Progenitor cell of endocrine pancreas (in vitro differentiated cells): Measurements from ENCODE around the gene GGT6. TPM values are rescaled to one million over a fixed set of nuclear protein-coding genes. Genes with fewer than 3 reads are reported as not detected.
"Not testable (repeated sequence)": the region's sequence is repeated elsewhere in the genome, so short reads cannot be mapped to it uniquely, and the experiment has no call there.

ENCODE experiments used
- DNase-seq: peaks from one replicate; pipeline ENCODE4 v3.0.0; 2021; ENCODE audit warnings: low spot score; ENCODE audit not compliant: unreplicated experiment
- H3K27ac Mint-ChIP-seq: 2 replicates; pipeline ENCODE4 v1.8.0; 2021; ENCODE audit warnings: mild to moderate bottlenecking, moderate library complexity, mixed read lengths
- H3K27me3 Mint-ChIP-seq: 2 replicates; pipeline ENCODE4 v1.8.0; 2021; ENCODE audit warnings: mixed read lengths
- H3K36me3 Mint-ChIP-seq: 2 replicates; pipeline ENCODE4 v1.8.0; 2022; ENCODE audit warnings: mixed read lengths; ENCODE audit not compliant: insufficient read depth
- H3K4me1 Mint-ChIP-seq: 2 replicates; pipeline ENCODE4 v1.8.0; 2021; ENCODE audit warnings: low read depth, mixed read lengths
- H3K4me3 Mint-ChIP-seq: 2 replicates; pipeline ENCODE4 v1.8.0; 2021; ENCODE audit warnings: low read depth, mild to moderate bottlenecking, moderate library complexity, mixed read lengths
- H3K9me3 Mint-ChIP-seq: 2 replicates; pipeline ENCODE4 v1.8.0; 2021; ENCODE audit warnings: low read depth, mixed read lengths
- CTCF ChIP-seq: fragments of 200-600 bp; sonication (generic); IDR thresholded peaks from one replicate; pipeline ENCODE4 v1.5.0; 2021; ENCODE audit warnings: antibody characterized with exemption, mild to moderate bottlenecking; ENCODE audit not compliant: unreplicated experiment
- total RNA-seq: library from RNA; stranded (reverse); gene quantifications from 2 replicates; pipeline ENCODE4 v1.2.1, GENCODE V29; 2021

Gene GGT6
- total RNA-seq, 1 donor from 2014 or later: not detected

GRCh38 chr17:4605826-4606225 lies 45.4 kb upstream of the GGT6 start:
- peaks cover 26% of the 10 kb centered on the region for H3K4me1 Mint-ChIP-seq
- no peak overlapping the region for H3K4me3 Mint-ChIP-seq
- no peak for TF ChIP-seq CTCF
- no peak overlapping the region for H3K27ac Mint-ChIP-seq
- H3K9me3 Mint-ChIP-seq: no peaks in the 10 kb centered on the region
- no peak for DNase-seq
- peaks cover under 1% of the 10 kb centered on the region for H3K36me3 Mint-ChIP-seq
- H3K27me3 Mint-ChIP-seq: peaks cover 6% of the 10 kb centered on the region

DNA sequence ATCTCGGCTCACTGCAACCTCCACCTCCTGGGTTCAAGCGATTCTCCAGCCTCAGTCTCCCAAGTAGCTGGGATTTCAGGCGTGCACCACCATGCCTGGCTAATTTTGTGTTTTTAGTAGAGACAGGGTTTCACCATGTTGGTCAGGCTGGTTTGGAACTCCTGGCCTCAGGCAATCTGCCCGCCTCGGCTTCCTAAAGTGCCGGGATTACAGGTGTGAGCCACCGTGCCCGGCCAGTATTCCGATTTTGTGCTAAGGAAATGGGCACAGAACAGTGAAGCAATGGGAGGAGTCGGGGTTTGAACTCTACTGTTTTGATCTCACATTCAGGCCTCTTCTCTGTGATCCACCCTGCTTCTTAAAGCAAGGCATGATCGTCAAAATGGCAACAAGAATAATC lies 44.4 kb upstream of the GGT6 start:
- peaks cover 11% of the 10 kb centered on the region for H3K27me3 Mint-ChIP-seq
- peaks cover 29% of the 10 kb centered on the region for H3K4me1 Mint-ChIP-seq
- H3K36me3 Mint-ChIP-seq, H3K27ac Mint-ChIP-seq, H3K4me3 Mint-ChIP-seq, DNase-seq, H3K9me3 Mint-ChIP-seq: not testable (repeated sequence)

DNA sequence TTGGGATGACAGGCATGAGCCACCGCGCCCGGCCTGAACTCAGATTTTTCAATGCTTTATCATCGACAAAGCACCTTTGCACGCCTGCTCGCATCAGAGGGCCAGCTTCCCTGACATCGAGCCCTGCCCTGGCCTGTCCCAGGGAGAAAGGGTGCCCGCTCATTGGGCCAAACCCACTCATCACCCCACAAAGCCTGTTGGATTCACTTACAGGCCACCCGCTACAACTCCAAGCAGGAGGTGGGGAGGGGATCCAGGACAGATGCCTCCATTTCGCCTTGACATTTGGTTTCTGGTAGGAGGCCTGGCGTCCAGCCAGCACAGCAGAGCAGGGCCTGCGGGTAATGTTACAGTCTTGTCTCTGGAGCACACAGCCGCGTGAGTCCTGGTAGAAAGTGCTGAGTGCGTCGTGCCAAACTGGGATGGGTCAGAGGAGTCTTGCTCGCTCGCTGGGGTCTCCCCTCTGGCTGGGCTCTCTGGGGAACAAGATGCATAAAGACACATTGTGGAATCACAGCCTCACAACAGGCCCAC lies 43.8 kb upstream of the GGT6 start:
- no peak overlapping the region for H3K4me3 Mint-ChIP-seq
- H3K4me1 Mint-ChIP-seq: peaks cover 26% of the 10 kb centered on the region
- no peak overlapping the region for H3K27ac Mint-ChIP-seq
- no peaks in the 10 kb centered on the region for H3K9me3 Mint-ChIP-seq
- H3K36me3 Mint-ChIP-seq: peaks cover 1% of the 10 kb centered on the region
- no peak for DNase-seq
- TF ChIP-seq CTCF: no peak
- H3K27me3 Mint-ChIP-seq: peaks cover 9% of the 10 kb centered on the region

GRCh38 chr17:4602041-4602440 lies 41.7 kb upstream of the GGT6 start:
- peaks cover 3% of the 10 kb centered on the region for H3K36me3 Mint-ChIP-seq
- peaks cover 19% of the 10 kb centered on the region for H3K4me1 Mint-ChIP-seq
- no peak for DNase-seq
- no peak overlapping the region for H3K4me3 Mint-ChIP-seq
- H3K27me3 Mint-ChIP-seq: peaks cover 18% of the 10 kb centered on the region
- no peaks in the 10 kb centered on the region for H3K9me3 Mint-ChIP-seq
- no peak for TF ChIP-seq CTCF
- no peak overlapping the region for H3K27ac Mint-ChIP-seq

- Mint-ChIP-seq H3K27ac (no peak overlapping the region), H3K4me1 (peaks cover 19% of the 10 kb centered on the region), H3K4me3 (no peak overlapping the region), H3K27me3 (peaks cover 18% of the 10 kb centered on the region), H3K9me3 (no peaks in the 10 kb centered on the region), H3K36me3 (peaks cover 3% of the 10 kb centered on the region)
- TF ChIP-seq CTCF: no peak
- no peak for DNase-seq
Measured at GRCh38 chr17:4601326-4601725, 40.9 kb upstream of the GGT6 start.

DNA sequence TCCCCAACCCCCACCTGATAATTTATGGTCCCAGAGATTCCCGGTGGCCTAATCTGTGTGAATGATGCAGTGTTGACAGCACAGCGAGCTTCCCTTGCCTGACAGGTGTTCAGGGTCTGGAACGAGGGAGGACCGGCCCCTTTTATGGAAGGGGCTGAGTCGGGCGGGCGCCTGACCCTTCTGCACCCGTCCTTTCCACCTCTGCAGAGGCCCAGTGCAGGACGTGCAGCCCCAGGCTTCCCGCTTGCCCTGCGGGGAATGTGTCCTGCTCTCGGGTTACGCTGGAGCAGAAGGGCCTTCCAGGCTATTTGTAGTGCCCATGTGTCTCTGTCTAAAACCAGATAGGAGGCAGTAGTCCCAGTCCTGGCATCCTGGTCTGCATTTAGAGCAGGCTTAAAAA lies 40.2 kb upstream of the GGT6 start:
- H3K36me3 Mint-ChIP-seq: peaks cover 3% of the 10 kb centered on the region
- H3K27me3 Mint-ChIP-seq: peaks cover 18% of the 10 kb centered on the region
- no peak overlapping the region for H3K27ac Mint-ChIP-seq
- no peaks in the 10 kb centered on the region for H3K9me3 Mint-ChIP-seq
- DNase-seq: no peak
- no peak for TF ChIP-seq CTCF
- H3K4me1 Mint-ChIP-seq: peaks cover 19% of the 10 kb centered on the region
- no peak overlapping the region for H3K4me3 Mint-ChIP-seq
